SK-N-SH (cell line): ENCODE results near the gene SLC17A9. TPM values are rescaled to one million over a fixed set of nuclear protein-coding genes. Genes with fewer than 3 reads are reported as not detected.

Source experiments
- CTCF ChIA-PET: fragments of 300-600, 350-600 bp; formaldehyde crosslinking; extraction: SDS; loops from one replicate; lab custom pipeline; 2021; lab: Yijun Ruan, JAX
- POLR2A ChIA-PET: fragments of 350-600 bp; sonication (Branson Sonifier 250); formaldehyde crosslinking; extraction: SDS; loops from one replicate; lab custom pipeline; 2020; ENCODE audit warnings: antibody characterized with exemption, inconsistent platforms; lab: Yijun Ruan, JAX
- DNase-seq: peaks from one replicate; pipeline ENCODE4 v3.0.0; 2012
- H2AFZ ChIP-seq: fragments of 200-600 bp; sonication (generic); 2 replicates; pipeline ENCODE4 v1.8.1; 2016; ENCODE audit warnings: antibody characterized with exemption, mild to moderate bottlenecking, low read depth
- H3F3A ChIP-seq: fragments of 200-600 bp; sonication (generic); replicated peaks from 2 replicates; pipeline ENCODE3; 2016; ENCODE audit warnings: antibody characterized with exemption, mild to moderate bottlenecking; ENCODE audit not compliant: insufficient read depth
- H3K27ac ChIP-seq, 2 experiments: fragments of 200-500 bp in 1 of 2; fragments of 200-600 bp in 1 of 2; sonication (Bioruptor generic) in 1 of 2; sonication (generic), shearing (Covaris generic) in 1 of 2; 2 replicates each; pipeline versions ENCODE4 v1.5.1 to v1.6.1; 2014 to 2016; ENCODE audit warnings: low read depth in 2 of 2, inconsistent platforms in 1 of 2, low read length in 1 of 2, mild to moderate bottlenecking in 1 of 2, mixed read lengths in 1 of 2
- H3K27me3 ChIP-seq: fragments of 200-600 bp; sonication (generic), shearing (Covaris generic); 2 replicates; pipeline ENCODE4 v1.6.1; 2016; ENCODE audit warnings: mixed run types; ENCODE audit not compliant: insufficient read depth
- H3K36me3 ChIP-seq, 2 experiments: fragments of 200-500 bp in 1 of 2; fragments of 200-600 bp in 1 of 2; sonication (Bioruptor generic) in 1 of 2; sonication (generic) in 1 of 2; replicated peaks in 1 of 2; 2 replicates each; pipeline versions ENCODE3 to v1.5.1; 2014 to 2016; ENCODE audit warnings: low read length in 1 of 2, mild to moderate bottlenecking in 1 of 2; ENCODE audit not compliant: insufficient read depth in 2 of 2, control insufficient read depth in 1 of 2
- H3K4me1 ChIP-seq, 2 experiments: fragments of 200-500 bp in 1 of 2; fragments of 200-600 bp in 1 of 2; sonication (Bioruptor generic) in 1 of 2; sonication (generic), shearing (Covaris generic) in 1 of 2; 2 replicates each; pipeline versions ENCODE4 v1.5.1 to v1.6.1; 2014 to 2016; ENCODE audit warnings: low read depth in 1 of 2, low read length in 1 of 2, mixed run types in 1 of 2; ENCODE audit not compliant: insufficient read depth in 2 of 2, control insufficient read depth in 1 of 2
- H3K4me2 ChIP-seq: fragments of 200-600 bp; sonication (generic), shearing (Covaris generic); 2 replicates; pipeline ENCODE4 v1.6.1; 2017; ENCODE audit warnings: mixed run types
- H3K4me3 ChIP-seq, 2 experiments: fragments of 200-500 bp in 1 of 2; fragments of 200-600 bp in 1 of 2; sonication (Bioruptor generic) in 1 of 2; sonication (generic), shearing (Covaris generic) in 1 of 2; 2 replicates each; pipeline versions ENCODE4 v1.5.1 to v1.8.1; 2014 to 2016; ENCODE audit warnings: low read depth in 2 of 2, inconsistent platforms in 1 of 2, low read length in 1 of 2, mild to moderate bottlenecking in 1 of 2, mixed read lengths in 1 of 2, moderate library complexity in 1 of 2
- H3K79me2 ChIP-seq: fragments of 200-600 bp; sonication (generic); 2 replicates; pipeline ENCODE4 v1.8.1; 2017; ENCODE audit warnings: mild to moderate bottlenecking; ENCODE audit not compliant: insufficient read depth
- H3K9ac ChIP-seq: fragments of 200-600 bp; sonication (generic); 2 replicates; pipeline ENCODE4 v1.6.1; 2017; ENCODE audit warnings: mixed run types
- H3K9me2 ChIP-seq: fragments of 200-600 bp; sonication (generic); 2 replicates; pipeline ENCODE4 v1.6.1; 2017; ENCODE audit warnings: mixed run types
- H3K9me3 ChIP-seq: fragments of 200-600 bp; sonication (generic); 2 replicates; pipeline ENCODE4 v1.6.1; 2017; ENCODE audit warnings: mixed run types, mild to moderate bottlenecking, moderate library complexity
- H4K20me1 ChIP-seq: fragments of 200-600 bp; sonication (generic); 2 replicates; pipeline ENCODE4 v1.6.1; 2017; ENCODE audit warnings: mild to moderate bottlenecking, mixed run types; ENCODE audit not compliant: insufficient read depth
- GABPA ChIP-seq: IDR thresholded peaks from 2 replicates; pipeline ENCODE4 v1.4.0; 2012; ENCODE audit warnings: low read depth, mild to moderate bottlenecking
- NRF1 ChIP-seq: IDR thresholded peaks from 2 replicates; pipeline ENCODE4 v1.6.1; 2012; ENCODE audit warnings: low read depth, mild to moderate bottlenecking, low read length
- POLR2AphosphoS5 ChIP-seq: IDR thresholded peaks from 2 replicates; pipeline ENCODE4 v1.6.1; 2012; ENCODE audit warnings: low read depth, low read length
- RAD21 ChIP-seq: IDR thresholded peaks from 2 replicates; pipeline ENCODE4 v1.6.1; 2012; ENCODE audit warnings: mild to moderate bottlenecking, low read length
- RFX5 ChIP-seq: IDR thresholded peaks from 2 replicates; pipeline ENCODE4 v1.6.1; 2012; ENCODE audit warnings: mild to moderate bottlenecking, improper control_type of control experiment, low read length
- SIN3A ChIP-seq: IDR thresholded peaks from 2 replicates; pipeline ENCODE4 v1.6.1; 2012; ENCODE audit warnings: low read depth, mild to moderate bottlenecking, low read length, moderate library complexity, borderline replicate concordance
- TEAD4 ChIP-seq: IDR thresholded peaks from 2 replicates; pipeline ENCODE4 v1.4.0; 2012; ENCODE audit warnings: mild to moderate bottlenecking, borderline replicate concordance; ENCODE audit not compliant: insufficient read depth
- WGBS: methylation state at CpG from one replicate; pipeline ENCODE4 v1.1.6; 2017; ENCODE audit warnings: low lambda C conversion rate; 5-methylcytosine and 5-hydroxymethylcytosine counted together
- polyA plus RNA-seq, 3 experiments: library from polyadenylated mRNA; depleted of rRNA; stranded (reverse); fragments of >200 nt; gene quantifications; 2 replicates each; pipeline ENCODE4 v1.2.3, GENCODE V29; 2012
- TF ChIP-seq, protein P1 (sequence below): IDR thresholded peaks from 2 replicates; pipeline ENCODE4 v1.6.1; 2012; ENCODE audit warnings: mild to moderate bottlenecking, low read depth, low read length, moderate library complexity
- TF ChIP-seq, protein P2 (sequence below): fragments of 150-350 bp; IDR thresholded peaks from 2 replicates; pipeline ENCODE4 v1.6.1; 2017; ENCODE audit warnings: antibody characterized with exemption, low read length, low read depth, borderline replicate concordance
- TF ChIP-seq, protein P3 (sequence below): IDR thresholded peaks from 2 replicates; pipeline ENCODE4 v1.4.0; 2012; ENCODE audit warnings: low read depth, borderline replicate concordance
- TF ChIP-seq, protein P4 (sequence below): fragments of 150-350 bp; IDR thresholded peaks from 2 replicates; pipeline ENCODE4 v1.6.1; 2016; ENCODE audit warnings: mild to moderate bottlenecking, low read depth, low read length

SLC17A9 gene
- polyA plus RNA-seq, 1 of the 3 experiments (the other 2 are of a cell fraction), result not detected

DNA sequence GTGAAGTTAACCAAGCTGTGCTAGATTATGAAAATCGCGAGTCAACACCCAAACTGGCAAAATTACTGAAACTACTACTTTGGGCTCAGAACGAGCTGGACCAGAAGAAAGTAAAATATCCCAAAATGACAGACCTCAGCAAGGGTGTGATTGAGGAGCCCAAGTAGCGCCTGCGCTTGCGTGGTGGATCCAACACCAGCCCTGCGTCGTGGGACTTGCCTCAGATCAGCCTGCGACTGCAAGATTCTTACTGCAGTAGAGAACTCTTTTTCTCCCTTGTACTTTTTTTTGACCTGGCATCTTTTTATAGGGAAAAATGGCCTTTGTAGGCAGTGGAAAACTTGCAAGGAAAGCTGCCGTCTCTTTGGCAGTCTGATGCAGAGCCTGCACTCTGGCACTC is 7.8 kb upstream of the SLC17A9 start:
- H3K9ac ChIP-seq, result no peak overlapping the region
- H3K4me2 ChIP-seq, result no peak overlapping the region
- no peak overlapping the region for H2AFZ ChIP-seq
- H3K27me3 ChIP-seq, result no peaks in the 10 kb centered on the region
- H3K36me3 ChIP-seq, result peaks cover 60 to 70% of the 10 kb centered on the region in 2 experiments
- peaks cover 0 to 16% of the 10 kb centered on the region in 2 experiments; a peak in 3 of 4 replicates for H3K4me1 ChIP-seq
- CTCF ChIA-PET, result interaction anchor here (0.9 to 1.3 kb wide), 5 partner anchors 8 to 64 kb away, joined by 3 to 4 read pairs (median 4); no protein-coding TSS in a partner anchor
- POLR2A ChIA-PET, result no interaction called here
- H3K27ac ChIP-seq, result no peak overlapping the region
- H3K9me2 ChIP-seq, result no peaks in the 10 kb centered on the region
- no peaks in the 10 kb centered on the region for H3F3A ChIP-seq
- peaks cover 23% of the 10 kb centered on the region for H4K20me1 ChIP-seq
- no peak overlapping the region for H3K4me3 ChIP-seq
- DNase-seq, result no peak
- no peak for TF ChIP-seq SIN3A
- no peak for TF ChIP-seq RFX5
- TF ChIP-seq RAD21, result no peak
- TF ChIP-seq, protein P1, sequence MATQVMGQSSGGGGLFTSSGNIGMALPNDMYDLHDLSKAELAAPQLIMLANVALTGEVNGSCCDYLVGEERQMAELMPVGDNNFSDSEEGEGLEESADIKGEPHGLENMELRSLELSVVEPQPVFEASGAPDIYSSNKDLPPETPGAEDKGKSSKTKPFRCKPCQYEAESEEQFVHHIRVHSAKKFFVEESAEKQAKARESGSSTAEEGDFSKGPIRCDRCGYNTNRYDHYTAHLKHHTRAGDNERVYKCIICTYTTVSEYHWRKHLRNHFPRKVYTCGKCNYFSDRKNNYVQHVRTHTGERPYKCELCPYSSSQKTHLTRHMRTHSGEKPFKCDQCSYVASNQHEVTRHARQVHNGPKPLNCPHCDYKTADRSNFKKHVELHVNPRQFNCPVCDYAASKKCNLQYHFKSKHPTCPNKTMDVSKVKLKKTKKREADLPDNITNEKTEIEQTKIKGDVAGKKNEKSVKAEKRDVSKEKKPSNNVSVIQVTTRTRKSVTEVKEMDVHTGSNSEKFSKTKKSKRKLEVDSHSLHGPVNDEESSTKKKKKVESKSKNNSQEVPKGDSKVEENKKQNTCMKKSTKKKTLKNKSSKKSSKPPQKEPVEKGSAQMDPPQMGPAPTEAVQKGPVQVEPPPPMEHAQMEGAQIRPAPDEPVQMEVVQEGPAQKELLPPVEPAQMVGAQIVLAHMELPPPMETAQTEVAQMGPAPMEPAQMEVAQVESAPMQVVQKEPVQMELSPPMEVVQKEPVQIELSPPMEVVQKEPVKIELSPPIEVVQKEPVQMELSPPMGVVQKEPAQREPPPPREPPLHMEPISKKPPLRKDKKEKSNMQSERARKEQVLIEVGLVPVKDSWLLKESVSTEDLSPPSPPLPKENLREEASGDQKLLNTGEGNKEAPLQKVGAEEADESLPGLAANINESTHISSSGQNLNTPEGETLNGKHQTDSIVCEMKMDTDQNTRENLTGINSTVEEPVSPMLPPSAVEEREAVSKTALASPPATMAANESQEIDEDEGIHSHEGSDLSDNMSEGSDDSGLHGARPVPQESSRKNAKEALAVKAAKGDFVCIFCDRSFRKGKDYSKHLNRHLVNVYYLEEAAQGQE, result no peak
- TF ChIP-seq NRF1, result no peak
- TF ChIP-seq TEAD4, result no peak
- TF ChIP-seq, protein P2, sequence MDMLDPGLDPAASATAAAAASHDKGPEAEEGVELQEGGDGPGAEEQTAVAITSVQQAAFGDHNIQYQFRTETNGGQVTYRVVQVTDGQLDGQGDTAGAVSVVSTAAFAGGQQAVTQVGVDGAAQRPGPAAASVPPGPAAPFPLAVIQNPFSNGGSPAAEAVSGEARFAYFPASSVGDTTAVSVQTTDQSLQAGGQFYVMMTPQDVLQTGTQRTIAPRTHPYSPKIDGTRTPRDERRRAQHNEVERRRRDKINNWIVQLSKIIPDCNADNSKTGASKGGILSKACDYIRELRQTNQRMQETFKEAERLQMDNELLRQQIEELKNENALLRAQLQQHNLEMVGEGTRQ, result no peak
- TF ChIP-seq, protein P3, sequence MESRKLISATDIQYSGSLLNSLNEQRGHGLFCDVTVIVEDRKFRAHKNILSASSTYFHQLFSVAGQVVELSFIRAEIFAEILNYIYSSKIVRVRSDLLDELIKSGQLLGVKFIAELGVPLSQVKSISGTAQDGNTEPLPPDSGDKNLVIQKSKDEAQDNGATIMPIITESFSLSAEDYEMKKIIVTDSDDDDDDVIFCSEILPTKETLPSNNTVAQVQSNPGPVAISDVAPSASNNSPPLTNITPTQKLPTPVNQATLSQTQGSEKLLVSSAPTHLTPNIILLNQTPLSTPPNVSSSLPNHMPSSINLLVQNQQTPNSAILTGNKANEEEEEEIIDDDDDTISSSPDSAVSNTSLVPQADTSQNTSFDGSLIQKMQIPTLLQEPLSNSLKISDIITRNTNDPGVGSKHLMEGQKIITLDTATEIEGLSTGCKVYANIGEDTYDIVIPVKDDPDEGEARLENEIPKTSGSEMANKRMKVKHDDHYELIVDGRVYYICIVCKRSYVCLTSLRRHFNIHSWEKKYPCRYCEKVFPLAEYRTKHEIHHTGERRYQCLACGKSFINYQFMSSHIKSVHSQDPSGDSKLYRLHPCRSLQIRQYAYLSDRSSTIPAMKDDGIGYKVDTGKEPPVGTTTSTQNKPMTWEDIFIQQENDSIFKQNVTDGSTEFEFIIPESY, result no peak
- no peak for TF ChIP-seq GABPA
- TF ChIP-seq, protein P4, sequence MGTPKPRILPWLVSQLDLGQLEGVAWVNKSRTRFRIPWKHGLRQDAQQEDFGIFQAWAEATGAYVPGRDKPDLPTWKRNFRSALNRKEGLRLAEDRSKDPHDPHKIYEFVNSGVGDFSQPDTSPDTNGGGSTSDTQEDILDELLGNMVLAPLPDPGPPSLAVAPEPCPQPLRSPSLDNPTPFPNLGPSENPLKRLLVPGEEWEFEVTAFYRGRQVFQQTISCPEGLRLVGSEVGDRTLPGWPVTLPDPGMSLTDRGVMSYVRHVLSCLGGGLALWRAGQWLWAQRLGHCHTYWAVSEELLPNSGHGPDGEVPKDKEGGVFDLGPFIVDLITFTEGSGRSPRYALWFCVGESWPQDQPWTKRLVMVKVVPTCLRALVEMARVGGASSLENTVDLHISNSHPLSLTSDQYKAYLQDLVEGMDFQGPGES, result no peak
- TF ChIP-seq POLR2AphosphoS5, result no peak
- WGBS, result 98% methylated on average over 10 of the region's 10 CpGs
- H3K9me3 ChIP-seq, result no peaks in the 10 kb centered on the region
- H3K79me2 ChIP-seq, result peaks cover 45% of the 10 kb centered on the region
